Esophagus squamous epithelium (tissue), 4 donors: ENCODE data around the gene CTNNA2.

Experiments
- CTCF ChIP-seq, 6 experiments: fragments of 450-650 bp in 4 of 6; fragments of 200-600 bp in 2 of 6; sonication (generic) in 2 of 6; IDR thresholded peaks; one replicate each; pipeline ENCODE4 v1.5.1; 2016 to 2019; ENCODE audit warnings: antibody characterized with exemption in 6 of 6, mild to moderate bottlenecking in 4 of 6, moderate library complexity in 4 of 6
- POLR2A ChIP-seq, 4 donors: fragments of 450-650 bp; IDR thresholded peaks; one replicate each; pipeline ENCODE4 v1.6.1; 2017; ENCODE audit warnings: antibody characterized with exemption in 4 of 4, mild to moderate bottlenecking in 4 of 4, moderate library complexity in 3 of 4

GRCh38 chr2:79564065-79564464, 51.2 kb downstream of the CTNNA2 start:
- TF ChIP-seq POLR2A (IDR thresholded peaks at IDR 0.05) = no peak
- TF ChIP-seq CTCF (IDR thresholded peaks at IDR 0.05) = no peak
